Measurements from ENCODE around the gene ARHGAP27.
"Not testable (repeated sequence)": the region's sequence is repeated elsewhere in the genome, so short reads cannot be mapped to it uniquely, and the experiment has no call there.

DNA sequence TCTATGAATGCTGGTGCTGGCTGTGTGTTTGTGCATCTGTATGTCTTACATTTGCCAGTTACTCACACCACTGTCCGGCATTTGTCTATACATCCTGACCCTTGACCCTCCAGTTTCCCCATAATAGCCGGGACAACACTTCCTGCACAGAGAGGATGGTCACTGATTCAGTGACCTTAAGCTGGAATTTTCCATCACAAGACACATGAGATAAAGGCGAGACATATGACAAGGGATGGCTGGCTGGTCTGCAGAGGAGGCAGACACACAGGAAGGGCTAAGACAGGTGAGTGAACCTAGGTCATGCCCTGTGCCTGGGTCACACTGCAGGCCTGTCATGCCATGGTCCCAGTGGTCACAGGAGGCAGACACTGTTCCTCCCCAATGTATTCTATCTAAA is 39.6 kb upstream of the ARHGAP27 start:
- TF ChIP-seq, protein P1, sequence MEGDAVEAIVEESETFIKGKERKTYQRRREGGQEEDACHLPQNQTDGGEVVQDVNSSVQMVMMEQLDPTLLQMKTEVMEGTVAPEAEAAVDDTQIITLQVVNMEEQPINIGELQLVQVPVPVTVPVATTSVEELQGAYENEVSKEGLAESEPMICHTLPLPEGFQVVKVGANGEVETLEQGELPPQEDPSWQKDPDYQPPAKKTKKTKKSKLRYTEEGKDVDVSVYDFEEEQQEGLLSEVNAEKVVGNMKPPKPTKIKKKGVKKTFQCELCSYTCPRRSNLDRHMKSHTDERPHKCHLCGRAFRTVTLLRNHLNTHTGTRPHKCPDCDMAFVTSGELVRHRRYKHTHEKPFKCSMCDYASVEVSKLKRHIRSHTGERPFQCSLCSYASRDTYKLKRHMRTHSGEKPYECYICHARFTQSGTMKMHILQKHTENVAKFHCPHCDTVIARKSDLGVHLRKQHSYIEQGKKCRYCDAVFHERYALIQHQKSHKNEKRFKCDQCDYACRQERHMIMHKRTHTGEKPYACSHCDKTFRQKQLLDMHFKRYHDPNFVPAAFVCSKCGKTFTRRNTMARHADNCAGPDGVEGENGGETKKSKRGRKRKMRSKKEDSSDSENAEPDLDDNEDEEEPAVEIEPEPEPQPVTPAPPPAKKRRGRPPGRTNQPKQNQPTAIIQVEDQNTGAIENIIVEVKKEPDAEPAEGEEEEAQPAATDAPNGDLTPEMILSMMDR (IDR thresholded peaks at IDR 0.05) = not testable (repeated sequence)
- TF ChIP-seq POLR2A (IDR thresholded peaks at IDR 0.05) = not testable (repeated sequence)
